Measurements from ENCODE around the gene TUBB4B. TPM values are rescaled to one million over a fixed set of nuclear protein-coding genes. Genes with fewer than 3 reads are reported as not detected.

Gene TUBB4B
- total RNA-seq, 1 experiment from 2014 or later: 714 TPM

- TF ChIP-seq EZH2 (IDR thresholded peaks at IDR 0.05; ENCODE audit: borderline replicate concordance, low read depth, low read length, poor library complexity, severe bottlenecking) (no peak), CTCF (conservative IDR thresholded peaks at IDR 0.05; ENCODE audit: low read depth, low read length) (no peak)
- no peak overlapping the region for H3K4me3 ChIP-seq (ENCODE audit: low read depth, low read length, poor library complexity, severe bottlenecking)
- H3K9me3 ChIP-seq (ENCODE audit: low read depth, low read length, poor library complexity, severe bottlenecking): no peaks in the 10 kb centered on the region
- no peaks in the 10 kb centered on the region for H3K4me1 ChIP-seq (ENCODE audit: insufficient read depth, low read length, poor library complexity, severe bottlenecking)
- peaks cover 5% of the 10 kb centered on the region for H3K36me3 ChIP-seq (ENCODE audit: insufficient read depth, low read length, poor library complexity, severe bottlenecking)
- BruUV-seq (replicated peaks): no TSS peak
- no peaks in the 10 kb centered on the region for H3K27me3 ChIP-seq (replicated peaks; ENCODE audit: insufficient read depth, low read depth, low read length, poor library complexity)
- ChIA-PET CTCF (no interaction called here), POLR2A (ENCODE audit: low non-redundant PET) (no interaction called here)
- no peak for DNase-seq (ENCODE audit: low spot score)
- intact Hi-C loops (cut with micrococcal nuclease; ENCODE audit: unreplicated experiment): no loop called here
- no peak overlapping the region for H3K27ac ChIP-seq (ENCODE audit: low read depth, low read length, poor library complexity, severe bottlenecking)
Observed at GRCh38 chr9:137215196-137215986, 25.7 kb upstream of the TUBB4B start.

- Histone ChIP-seq H3K4me1 (ENCODE audit: insufficient read depth, low read length, poor library complexity, severe bottlenecking) (no peaks in the 10 kb centered on the region), H3K36me3 (ENCODE audit: insufficient read depth, low read length, poor library complexity, severe bottlenecking) (peaks cover 5% of the 10 kb centered on the region), H3K27me3 (replicated peaks; ENCODE audit: insufficient read depth, low read depth, low read length, poor library complexity) (no peaks in the 10 kb centered on the region), H3K9me3 (ENCODE audit: low read depth, low read length, poor library complexity, severe bottlenecking) (no peaks in the 10 kb centered on the region), H3K27ac (ENCODE audit: low read depth, low read length, poor library complexity, severe bottlenecking) (no peak overlapping the region), H3K4me3 (ENCODE audit: low read depth, low read length, poor library complexity, severe bottlenecking) (peak overlapping the region; percentile 30)
- ChIA-PET POLR2A (ENCODE audit: low non-redundant PET) (no interaction called here), CTCF (interaction anchor here (0.5 to 0.6 kb wide), 2 partner anchors 54 to 448 kb away, joined by 3 to 8 read pairs; no protein-coding TSS in a partner anchor)
- TF ChIP-seq CTCF (conservative IDR thresholded peaks at IDR 0.05; ENCODE audit: low read depth, low read length) (no peak), EZH2 (IDR thresholded peaks at IDR 0.05; ENCODE audit: borderline replicate concordance, low read depth, low read length, poor library complexity, severe bottlenecking) (no peak)
- no TSS peak for BruUV-seq (replicated peaks)
- intact Hi-C loops (cut with micrococcal nuclease; ENCODE audit: unreplicated experiment): no loop called here
- no peak for DNase-seq (ENCODE audit: low spot score)
Observed at GRCh38 chr9:137216188-137216965, 24.7 kb upstream of the TUBB4B start.

GRCh38 chr9:137217276-137218211, 23.5 kb upstream of the TUBB4B start:
- H3K9me3 ChIP-seq (ENCODE audit: low read depth, low read length, poor library complexity, severe bottlenecking): no peaks in the 10 kb centered on the region
- peak; percentile 88 for DNase-seq (ENCODE audit: low spot score)
- no peaks in the 10 kb centered on the region for H3K27me3 ChIP-seq (replicated peaks; ENCODE audit: insufficient read depth, low read depth, low read length, poor library complexity)
- peak overlapping the region; percentile 13 for H3K27ac ChIP-seq (ENCODE audit: low read depth, low read length, poor library complexity, severe bottlenecking)
- peaks cover 3% of the 10 kb centered on the region for H3K4me1 ChIP-seq (ENCODE audit: insufficient read depth, low read length, poor library complexity, severe bottlenecking)
- peaks cover 5% of the 10 kb centered on the region for H3K36me3 ChIP-seq (ENCODE audit: insufficient read depth, low read length, poor library complexity, severe bottlenecking)
- TF ChIP-seq EZH2 (IDR thresholded peaks at IDR 0.05; ENCODE audit: borderline replicate concordance, low read depth, low read length, poor library complexity, severe bottlenecking): no peak
- TF ChIP-seq CTCF (conservative IDR thresholded peaks at IDR 0.05; ENCODE audit: low read depth, low read length): no peak
- intact Hi-C loops (cut with micrococcal nuclease; ENCODE audit: unreplicated experiment): no loop called here
- peak overlapping the region; percentile 30 for H3K4me3 ChIP-seq (ENCODE audit: low read depth, low read length, poor library complexity, severe bottlenecking)
- no TSS peak for BruUV-seq (replicated peaks)
- CTCF ChIA-PET: interaction anchor here (0.6 kb wide), 1 partner anchor 55 kb away, joined by 8 read pairs; no protein-coding TSS in a partner anchor
- POLR2A ChIA-PET (ENCODE audit: low non-redundant PET): no interaction called here
